ENCODE measurements around the gene RAB11A.
A peak's percentile ranks its signal among the peaks of the same experiment; 100 is the strongest.

The RAB11A gene

GRCh38 chr15:65936282-65936681 lies 67.0 kb downstream of the RAB11A start:
- DNase-seq (ENCODE audit: low read depth, low spot score) = no peak
- H3K4me3 ChIP-seq (ENCODE audit: low read depth, low read length) = no peak overlapping the region
- no peak for TF ChIP-seq CTCF (IDR thresholded peaks at IDR 0.05; ENCODE audit: low read depth, low read length)
- in situ Hi-C loops (cut with HindIII; ENCODE audit: low sequenced_read_pairs) = no loop called here

- no peak for DNase-seq (ENCODE audit: low read depth, low spot score)
- in situ Hi-C loops (cut with HindIII; ENCODE audit: low sequenced_read_pairs) = no loop called here
- no peak overlapping the region for H3K4me3 ChIP-seq (ENCODE audit: low read depth, low read length)
- no peak for TF ChIP-seq CTCF (IDR thresholded peaks at IDR 0.05; ENCODE audit: low read depth, low read length)
Observed at GRCh38 chr15:65937054-65937453, 67.8 kb downstream of the RAB11A start.

- no peak for TF ChIP-seq CTCF (IDR thresholded peaks at IDR 0.05; ENCODE audit: low read depth, low read length)
- no peak overlapping the region for H3K4me3 ChIP-seq (ENCODE audit: low read depth, low read length)
- in situ Hi-C loops (cut with HindIII; ENCODE audit: low sequenced_read_pairs) = no loop called here
- no peak for DNase-seq (ENCODE audit: low read depth, low spot score)
Observed at GRCh38 chr15:65937476-65937875, 68.2 kb downstream of the RAB11A start.

- no peak overlapping the region for H3K4me3 ChIP-seq (ENCODE audit: low read depth, low read length)
- no peak for TF ChIP-seq CTCF (IDR thresholded peaks at IDR 0.05; ENCODE audit: low read depth, low read length)
- DNase-seq (ENCODE audit: low read depth, low spot score) = no peak
- in situ Hi-C loops (cut with HindIII; ENCODE audit: low sequenced_read_pairs) = no loop called here
Observed at GRCh38 chr15:65938604-65939003, 69.3 kb downstream of the RAB11A start.

- no peak overlapping the region for H3K4me3 ChIP-seq (ENCODE audit: low read depth, low read length)
Observed at GRCh38 chr15:65939901-65940617, 70.8 kb downstream of the RAB11A start.

GRCh38 chr15:65940618-65940909 lies 71.3 kb downstream of the RAB11A start:
- no peak overlapping the region for H3K4me3 ChIP-seq (ENCODE audit: low read depth, low read length)
- TF ChIP-seq CTCF (IDR thresholded peaks at IDR 0.05; ENCODE audit: low read depth, low read length) = no peak
- no peak for DNase-seq (ENCODE audit: low read depth, low spot score)
- in situ Hi-C loops (cut with HindIII; ENCODE audit: low sequenced_read_pairs) = no loop called here

More at GRCh38 chr15:65939901-65940617, 70.8 kb downstream of the RAB11A start:
- in situ Hi-C loops (cut with HindIII; ENCODE audit: low sequenced_read_pairs) = no loop called here
- no peak for TF ChIP-seq CTCF (IDR thresholded peaks at IDR 0.05; ENCODE audit: low read depth, low read length)
- DNase-seq (ENCODE audit: low read depth, low spot score) = peak; percentile 81

Measured in astrocyte of the spinal cord (primary cell).